Transverse colon (tissue), 4 donors: Measurements from ENCODE around the gene FAM53A. TPM values are rescaled to one million over a fixed set of nuclear protein-coding genes. Genes with fewer than 3 reads are reported as not detected.

Experiments used
- DNase-seq: peaks from one replicate; pipeline ENCODE4 v3.0.0-alpha.2; 2019
- H3K27ac ChIP-seq, 4 donors: fragments of 200-600 bp; sonication (generic); 2 replicates each; pipeline ENCODE4 v1.5.1; 2016 to 2018; ENCODE audit warnings: inconsistent platforms in 4 of 4
- H3K27me3 ChIP-seq: fragments of 200-600 bp; sonication (generic); 2 replicates; pipeline ENCODE4 v1.5.1; 2017; ENCODE audit warnings: inconsistent platforms
- H3K36me3 ChIP-seq, 4 donors: fragments of 200-600 bp; sonication (generic); 2 replicates each; pipeline ENCODE4 v1.5.1; 2017 to 2019; ENCODE audit warnings: inconsistent platforms in 4 of 4
- H3K4me1 ChIP-seq, 4 donors: fragments of 200-600 bp; sonication (generic); 2 replicates each; pipeline ENCODE4 v1.5.1; 2017 to 2020; ENCODE audit warnings: inconsistent platforms in 4 of 4
- H3K4me3 ChIP-seq, 4 donors: fragments of 200-600 bp; sonication (generic); 1 replicate in 1 of 4; 2 replicates in 3 of 4; pipeline versions ENCODE4 v1.5.1 to v1.6.1; 2017 to 2019; ENCODE audit warnings: inconsistent platforms in 4 of 4
- H3K9me3 ChIP-seq, 2 donors: fragments of 200-600 bp; sonication (generic); 2 replicates each; pipeline ENCODE4 v1.5.1; 2017 to 2019; ENCODE audit warnings: inconsistent platforms in 2 of 2
- CTCF ChIP-seq, 5 experiments: fragments of 200-600 bp in 3 of 5; fragments of 450-650 bp in 2 of 5; sonication (generic) in 3 of 5; IDR thresholded peaks; 1 replicate in 2 of 5; 2 replicates in 3 of 5; pipeline ENCODE4 v1.5.1; 2016 to 2017; ENCODE audit warnings: antibody characterized with exemption in 5 of 5, inconsistent platforms in 3 of 5, mild to moderate bottlenecking in 2 of 5, moderate library complexity in 1 of 5
- EP300 ChIP-seq: sonication (generic); formaldehyde crosslinking; IDR thresholded peaks from one replicate; pipeline ENCODE4 v1.6.1; 2017; ENCODE audit warnings: antibody characterized with exemption, low read depth
- POLR2A ChIP-seq: fragments of 450-650 bp; IDR thresholded peaks from one replicate; pipeline ENCODE4 v1.6.1; 2016; ENCODE audit warnings: antibody characterized with exemption, mild to moderate bottlenecking, moderate library complexity
- POLR2AphosphoS5 ChIP-seq, 3 donors: sonication (generic); formaldehyde crosslinking; IDR thresholded peaks; one replicate each; pipeline ENCODE4 v1.6.1; 2016; ENCODE audit warnings: antibody characterized with exemption in 3 of 3
- WGBS, 2 donors: methylation state at CpG; one replicate each; pipeline ENCODE4 v1.1.5; 2018; ENCODE audit warnings: low coverage in 1 of 2; 5-methylcytosine and 5-hydroxymethylcytosine counted together
- in situ Hi-C, 4 donors: fragments of 200-750 bp; cut with MboI; loops; one replicate each; pipeline versions ENCODE4 v1.15.0 to v1.15.1; 2017; ENCODE audit warnings: low sequenced_read_pairs in 3 of 4, low pct_ligation_motif_present in 1 of 4, low pct_unique_long_range_greater_than_20kb in 1 of 4
- intact Hi-C: fragments of 100-400 bp; cut with DNase I; formaldehyde crosslinking; loops from one replicate; pipeline ENCODE4 v1.15.1; 2023; ENCODE audit warnings: low total_unique reads
- total RNA-seq, 4 donors: library from RNA; depleted of rRNA; stranded (reverse); fragments of >200 nt; gene quantifications; one replicate each; pipeline ENCODE4 v1.1.0, GENCODE V29; 2016

The FAM53A gene
- total RNA-seq, 4 donors from 2014 or later = 1.4 to 32.9 (median 2.7) TPM

- H3K36me3 ChIP-seq = no peaks in the 10 kb centered on the region
- DNase-seq = no peak
- H3K4me1 ChIP-seq = no peaks in the 10 kb centered on the region
- H3K4me3 ChIP-seq = no peak overlapping the region
- WGBS, 2 donors = 79 to 93% methylated on average over 8 of the region's 8 CpGs
- no peak overlapping the region for H3K27ac ChIP-seq
- intact Hi-C loops = no loop called here
- TF ChIP-seq EP300 (no peak), POLR2A (no peak), CTCF (IDR thresholded peaks at IDR 0.05) (no peak), POLR2AphosphoS5 (IDR thresholded peaks at IDR 0.05) (no peak)
- in situ Hi-C loops = no loop called here
- no peaks in the 10 kb centered on the region for H3K9me3 ChIP-seq
- H3K27me3 ChIP-seq = no peaks in the 10 kb centered on the region
Observed at GRCh38 chr4:1664141-1664540, 20.0 kb downstream of the FAM53A start.

GRCh38 chr4:1663549-1663948, 20.6 kb downstream of the FAM53A start:
- Histone ChIP-seq H3K4me3 (no peak overlapping the region), H3K9me3 (no peaks in the 10 kb centered on the region), H3K27me3 (no peaks in the 10 kb centered on the region), H3K27ac (no peak overlapping the region), H3K4me1 (no peaks in the 10 kb centered on the region), H3K36me3 (no peaks in the 10 kb centered on the region)
- 70 to 93% methylated on average over 3 to 5 of the region's 5 CpGs for WGBS, 2 donors
- in situ Hi-C loops = no loop called here
- TF ChIP-seq EP300 = no peak
- no peak for TF ChIP-seq CTCF (IDR thresholded peaks at IDR 0.05)
- TF ChIP-seq POLR2A = no peak
- no peak for TF ChIP-seq POLR2AphosphoS5 (IDR thresholded peaks at IDR 0.05)
- DNase-seq = no peak
- intact Hi-C loops = no loop called here

- 100% methylated on average over 2 of the region's 14 CpGs; no CpG with 5 or more reads in 1 of the 2 donors for WGBS, 2 donors
- no peak for DNase-seq
- H3K9me3 ChIP-seq = no peaks in the 10 kb centered on the region
- intact Hi-C loops (no loop called here), in situ Hi-C loops (no loop called here)
- H3K4me3 ChIP-seq = no peak overlapping the region
- no peaks in the 10 kb centered on the region for H3K27me3 ChIP-seq
- H3K27ac ChIP-seq = no peak overlapping the region
- no peaks in the 10 kb centered on the region for H3K36me3 ChIP-seq
- TF ChIP-seq POLR2AphosphoS5 (IDR thresholded peaks at IDR 0.05) (no peak), POLR2A (no peak), CTCF (IDR thresholded peaks at IDR 0.05) (no peak), EP300 (no peak)
- no peaks in the 10 kb centered on the region for H3K4me1 ChIP-seq
Observed at GRCh38 chr4:1661695-1662094, 22.4 kb downstream of the FAM53A start.

- no peak for TF ChIP-seq CTCF (IDR thresholded peaks at IDR 0.05)
- TF ChIP-seq POLR2A = no peak
- no peak for TF ChIP-seq POLR2AphosphoS5 (IDR thresholded peaks at IDR 0.05)
- TF ChIP-seq EP300 = no peak
Observed at GRCh38 chr4:1660948-1661677, 23.0 kb downstream of the FAM53A start.

More at GRCh38 chr4:1660948-1661677, 23.0 kb downstream of the FAM53A start:
- intact Hi-C loops (no loop called here), in situ Hi-C loops (no loop called here)
- Histone ChIP-seq H3K4me1 (no peaks in the 10 kb centered on the region), H3K27ac (no peak overlapping the region), H3K4me3 (no peak overlapping the region), H3K9me3 (no peaks in the 10 kb centered on the region), H3K27me3 (no peaks in the 10 kb centered on the region), H3K36me3 (no peaks in the 10 kb centered on the region)
- no peak for DNase-seq
- WGBS, 2 donors = 80% methylated on average over 25 of the region's 25 CpGs; no CpG with 5 or more reads in 1 of the 2 donors
